Measurements from ENCODE around the gene DPAGT1. TPM values are rescaled to one million over a fixed set of nuclear protein-coding genes. Genes with fewer than 3 reads are reported as not detected.

Gene DPAGT1
- total RNA-seq, 1 experiment from 2014 or later: 41.1 TPM

- ChIA-PET CTCF (no interaction called here), POLR2A (ENCODE audit: unreplicated experiment) (interaction anchor here (0.6 to 0.7 kb wide), 3 partner anchors 242 to 477 kb away, joined by 4 to 34 read pairs (median 27); no protein-coding TSS in a partner anchor)
- no TSS peak for BruUV-seq (replicated peaks)
- intact Hi-C loops (cut with micrococcal nuclease; ENCODE audit: unreplicated experiment): loop anchor here (10.0 kb wide), 1 partner anchor 383 kb away; no protein-coding TSS in a partner anchor
- no peaks in the 10 kb centered on the region for H3K9me2 ChIP-seq (ENCODE audit: insufficient read depth)
- H3K4me1 ChIP-seq (replicated peaks; ENCODE audit: insufficient read depth): peaks cover 31% of the 10 kb centered on the region
- TF ChIP-seq CTCF (conservative IDR thresholded peaks at IDR 0.05): no peak
- no peak for TF ChIP-seq EZH2 (IDR thresholded peaks at IDR 0.05; ENCODE audit: low read depth)
- H3K27ac ChIP-seq: no peak overlapping the region; the same call in 1 of the 2 replicates
- no peaks in the 10 kb centered on the region for H3K9me3 ChIP-seq (ENCODE audit: insufficient read depth, low read depth)
- peaks cover 18% of the 10 kb centered on the region for H4K20me1 ChIP-seq (ENCODE audit: insufficient read depth)
- peak overlapping the region; percentile 99 for H3K4me2 ChIP-seq
- peaks cover 42% of the 10 kb centered on the region for H3K79me2 ChIP-seq (ENCODE audit: low read depth)
- H3K4me3 ChIP-seq: peak overlapping the region; percentile 91; the same call in 1 of the 2 replicates
- DNase-seq: no peak
- H3K36me3 ChIP-seq (ENCODE audit: low read depth): peaks cover 21% of the 10 kb centered on the region
- H3F3A ChIP-seq (ENCODE audit: insufficient read depth, low read depth): peaks cover 53% of the 10 kb centered on the region; the same call in 1 of the 2 replicates
- no peaks in the 10 kb centered on the region for H3K27me3 ChIP-seq (ENCODE audit: insufficient read depth, low read depth)
- no peak overlapping the region for H2AFZ ChIP-seq
Measured at GRCh38 chr11:119091966-119092879, 9.4 kb downstream of the DPAGT1 start.

GRCh38 chr11:119091178-119091577, 10.5 kb downstream of the DPAGT1 start:
- POLR2A ChIA-PET (ENCODE audit: unreplicated experiment): interaction anchor here (0.6 kb wide), 1 partner anchor 11 kb away, joined by 4 read pairs; the partner anchor contains the start of gene DPAGT1
- BruUV-seq (replicated peaks): no TSS peak
- Histone ChIP-seq H3K27ac (no peak overlapping the region; the same call in 1 of the 2 replicates), H3K4me1 (replicated peaks; ENCODE audit: insufficient read depth) (peaks cover 36% of the 10 kb centered on the region), H4K20me1 (ENCODE audit: insufficient read depth) (peaks cover 18% of the 10 kb centered on the region), H2AFZ (no peak overlapping the region), H3K4me3 (no peak overlapping the region), H3K36me3 (ENCODE audit: low read depth) (peaks cover 16% of the 10 kb centered on the region), H3K79me2 (ENCODE audit: low read depth) (peaks cover 51% of the 10 kb centered on the region), H3K9me2 (ENCODE audit: insufficient read depth) (no peaks in the 10 kb centered on the region), H3F3A (ENCODE audit: insufficient read depth, low read depth) (peaks cover 42% of the 10 kb centered on the region; the same call in 1 of the 2 replicates), H3K4me2 (no peak overlapping the region), H3K9me3 (ENCODE audit: insufficient read depth, low read depth) (no peaks in the 10 kb centered on the region), H3K27me3 (ENCODE audit: insufficient read depth, low read depth) (no peaks in the 10 kb centered on the region)
- TF ChIP-seq CTCF (conservative IDR thresholded peaks at IDR 0.05) (no peak), EZH2 (IDR thresholded peaks at IDR 0.05; ENCODE audit: low read depth) (no peak)
- no peak for DNase-seq
- intact Hi-C loops (cut with micrococcal nuclease; ENCODE audit: unreplicated experiment): loop anchor here (10.0 kb wide), 1 partner anchor 384 kb away; no protein-coding TSS in a partner anchor
- CTCF ChIA-PET: no interaction called here

GRCh38 chr11:119089319-119089718, 12.3 kb downstream of the DPAGT1 start:
- Histone ChIP-seq H3K4me2 (no peak overlapping the region), H3K4me3 (no peak overlapping the region), H3K27ac (no peak overlapping the region), H3K9me2 (ENCODE audit: insufficient read depth) (no peaks in the 10 kb centered on the region), H2AFZ (no peak overlapping the region), H3K9me3 (ENCODE audit: insufficient read depth, low read depth) (no peaks in the 10 kb centered on the region), H3K36me3 (ENCODE audit: low read depth) (peaks cover 16% of the 10 kb centered on the region), H3F3A (ENCODE audit: insufficient read depth, low read depth) (peaks cover 43% of the 10 kb centered on the region; the same call in 1 of the 2 replicates), H3K79me2 (ENCODE audit: low read depth) (peaks cover 52% of the 10 kb centered on the region), H3K27me3 (ENCODE audit: insufficient read depth, low read depth) (no peaks in the 10 kb centered on the region), H4K20me1 (ENCODE audit: insufficient read depth) (peaks cover 21% of the 10 kb centered on the region), H3K4me1 (replicated peaks; ENCODE audit: insufficient read depth) (peaks cover 40% of the 10 kb centered on the region)
- CTCF ChIA-PET: interaction anchor here (0.6 kb wide), 1 partner anchor 251 kb away, joined by 3 read pairs; no protein-coding TSS in a partner anchor
- intact Hi-C loops (cut with micrococcal nuclease; ENCODE audit: unreplicated experiment): no loop called here
- BruUV-seq (replicated peaks): no TSS peak
- TF ChIP-seq EZH2 (IDR thresholded peaks at IDR 0.05; ENCODE audit: low read depth) (no peak), CTCF (conservative IDR thresholded peaks at IDR 0.05) (no peak)
- no peak for DNase-seq
- POLR2A ChIA-PET (ENCODE audit: unreplicated experiment): no interaction called here

Data from PC-9 (cell line).